Tibial nerve (tissue), 4 donors: ENCODE results near the gene ANO2.

Source experiments
- CTCF ChIP-seq, 5 experiments: fragments of 200-600 bp in 3 of 5; fragments of 450-650 bp in 2 of 5; sonication (generic) in 3 of 5; IDR thresholded peaks; one replicate each; pipeline ENCODE4 v1.5.1; 2016 to 2019; ENCODE audit warnings: antibody characterized with exemption in 5 of 5, mild to moderate bottlenecking in 3 of 5, moderate library complexity in 2 of 5
- EP300 ChIP-seq, 2 donors: sonication (generic); formaldehyde crosslinking; IDR thresholded peaks; one replicate each; pipeline ENCODE4 v1.6.1; 2017; ENCODE audit warnings: antibody characterized with exemption in 2 of 2, mild to moderate bottlenecking in 1 of 2
- POLR2A ChIP-seq, 2 donors: fragments of 450-650 bp; IDR thresholded peaks; one replicate each; pipeline ENCODE4 v1.6.1; 2017; ENCODE audit warnings: antibody characterized with exemption in 2 of 2, mild to moderate bottlenecking in 2 of 2, moderate library complexity in 2 of 2

GRCh38 chr12:5910790-5911548 lies 34.1 kb downstream of the ANO2 start:
- TF ChIP-seq CTCF (IDR thresholded peaks at IDR 0.05) (no peak), POLR2A (IDR thresholded peaks at IDR 0.05) (no peak), EP300 (IDR thresholded peaks at IDR 0.05) (no peak)
